HFFc6 (cell line): ENCODE measurements around the gene TNS3. TPM values are rescaled to one million over a fixed set of nuclear protein-coding genes. Genes with fewer than 3 reads are reported as not detected.

Experiments
- DNase-seq: peaks from one replicate; pipeline ENCODE4 v3.0.0-alpha.2; 2018
- H3K27ac Mint-ChIP-seq: 2 replicates; pipeline ENCODE4 v1.8.0; 2020; ENCODE audit warnings: mild to moderate bottlenecking, mixed read lengths
- H3K27me3 Mint-ChIP-seq: 2 replicates; pipeline ENCODE4 v1.8.0; 2021; ENCODE audit warnings: mild to moderate bottlenecking, moderate library complexity, mixed read lengths; ENCODE audit not compliant: insufficient read depth
- H3K36me3 Mint-ChIP-seq: 2 replicates; pipeline ENCODE4 v1.8.0; 2021; ENCODE audit warnings: low read depth, mixed read lengths
- H3K4me1 Mint-ChIP-seq: 2 replicates; pipeline ENCODE4 v1.8.0; 2020; ENCODE audit warnings: low read depth, mixed read lengths
- H3K4me3 Mint-ChIP-seq: 2 replicates; pipeline ENCODE4 v1.8.0; 2020; ENCODE audit warnings: mild to moderate bottlenecking, moderate library complexity, mixed read lengths
- H3K9me3 Mint-ChIP-seq: 2 replicates; pipeline ENCODE4 v1.8.0; 2020; ENCODE audit warnings: mild to moderate bottlenecking, mixed read lengths
- total RNA-seq, 6 experiments: library from RNA; stranded (reverse); fragmentation: NEBNext Ultra II Directional; extraction: Animal tissue kit (Norgen Biotek cat#: 25700); gene quantifications; 2 replicates in 1 of 6; 3 replicates in 5 of 6; pipeline ENCODE4 v1.2.3, GENCODE V29; 2021
- TF ChIP-seq, protein P1 (sequence below): fragments of 200-600 bp; sonication (generic); IDR thresholded peaks from 2 replicates; pipeline ENCODE4 v1.5.0; 2021; ENCODE audit warnings: antibody characterized with exemption, mild to moderate bottlenecking

Gene TNS3
- total RNA-seq, 6 experiments from 2014 or later = 50.8 to 77.0 (median 67.8) TPM

DNA sequence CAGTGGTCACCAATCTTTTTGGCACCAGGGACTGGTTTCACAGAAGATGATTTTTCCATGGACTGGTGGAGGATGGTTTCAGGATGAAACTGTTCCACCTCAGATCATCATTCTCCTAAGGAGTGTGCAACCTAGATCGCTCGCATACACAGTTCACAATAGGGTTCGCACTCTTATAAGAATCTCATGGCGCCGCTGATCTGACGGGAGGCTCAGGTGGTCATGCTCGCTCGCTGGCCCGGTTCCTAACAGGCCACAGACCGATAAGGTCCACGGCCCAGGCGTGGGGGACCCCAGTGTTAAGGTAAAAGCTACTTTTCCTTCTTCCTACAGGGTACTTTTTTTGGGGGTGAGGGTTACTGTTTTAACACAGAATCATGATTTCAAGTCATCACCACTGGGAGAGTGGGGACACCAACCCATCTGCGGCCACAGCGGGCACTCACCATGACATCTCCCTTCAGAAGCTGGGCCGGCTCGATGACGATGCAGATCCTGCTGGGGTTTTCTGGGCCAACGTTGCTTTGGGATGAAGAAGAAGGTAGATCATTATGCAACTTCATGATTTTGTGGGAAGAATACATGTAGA, 170.5 kb downstream of the TNS3 start:
- H3K27ac Mint-ChIP-seq = no peak overlapping the region
- peaks cover 11% of the 10 kb centered on the region for H3K4me1 Mint-ChIP-seq
- peaks cover 5% of the 10 kb centered on the region for H3K27me3 Mint-ChIP-seq
- TF ChIP-seq, protein P1, sequence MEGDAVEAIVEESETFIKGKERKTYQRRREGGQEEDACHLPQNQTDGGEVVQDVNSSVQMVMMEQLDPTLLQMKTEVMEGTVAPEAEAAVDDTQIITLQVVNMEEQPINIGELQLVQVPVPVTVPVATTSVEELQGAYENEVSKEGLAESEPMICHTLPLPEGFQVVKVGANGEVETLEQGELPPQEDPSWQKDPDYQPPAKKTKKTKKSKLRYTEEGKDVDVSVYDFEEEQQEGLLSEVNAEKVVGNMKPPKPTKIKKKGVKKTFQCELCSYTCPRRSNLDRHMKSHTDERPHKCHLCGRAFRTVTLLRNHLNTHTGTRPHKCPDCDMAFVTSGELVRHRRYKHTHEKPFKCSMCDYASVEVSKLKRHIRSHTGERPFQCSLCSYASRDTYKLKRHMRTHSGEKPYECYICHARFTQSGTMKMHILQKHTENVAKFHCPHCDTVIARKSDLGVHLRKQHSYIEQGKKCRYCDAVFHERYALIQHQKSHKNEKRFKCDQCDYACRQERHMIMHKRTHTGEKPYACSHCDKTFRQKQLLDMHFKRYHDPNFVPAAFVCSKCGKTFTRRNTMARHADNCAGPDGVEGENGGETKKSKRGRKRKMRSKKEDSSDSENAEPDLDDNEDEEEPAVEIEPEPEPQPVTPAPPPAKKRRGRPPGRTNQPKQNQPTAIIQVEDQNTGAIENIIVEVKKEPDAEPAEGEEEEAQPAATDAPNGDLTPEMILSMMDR = no peak
- no peak for DNase-seq
- no peaks in the 10 kb centered on the region for H3K9me3 Mint-ChIP-seq
- H3K36me3 Mint-ChIP-seq = peaks cover 34% of the 10 kb centered on the region
- no peak overlapping the region for H3K4me3 Mint-ChIP-seq

- peaks cover 26% of the 10 kb centered on the region for H3K36me3 Mint-ChIP-seq
- peaks cover 11% of the 10 kb centered on the region for H3K4me1 Mint-ChIP-seq
- DNase-seq = no peak
- H3K27ac Mint-ChIP-seq = no peak overlapping the region
- no peaks in the 10 kb centered on the region for H3K9me3 Mint-ChIP-seq
- H3K27me3 Mint-ChIP-seq = no peaks in the 10 kb centered on the region; the same call in 1 of the 2 replicates
- H3K4me3 Mint-ChIP-seq = no peak overlapping the region
- TF ChIP-seq, protein P1 = no peak
These were observed 173.2 kb downstream of the TNS3 start for GRCh38 chr7:47408675-47409074.

- Mint-ChIP-seq H3K27me3 (no peaks in the 10 kb centered on the region; the same call in 1 of the 2 replicates), H3K9me3 (no peaks in the 10 kb centered on the region), H3K4me3 (no peak overlapping the region), H3K27ac (no peak overlapping the region), H3K36me3 (peaks cover 24% of the 10 kb centered on the region; the same call in 1 of the 2 replicates), H3K4me1 (peaks cover 11% of the 10 kb centered on the region)
- no peak for DNase-seq
- TF ChIP-seq, protein P1 = no peak
These were observed 173.9 kb downstream of the TNS3 start for GRCh38 chr7:47407821-47408674.

DNA sequence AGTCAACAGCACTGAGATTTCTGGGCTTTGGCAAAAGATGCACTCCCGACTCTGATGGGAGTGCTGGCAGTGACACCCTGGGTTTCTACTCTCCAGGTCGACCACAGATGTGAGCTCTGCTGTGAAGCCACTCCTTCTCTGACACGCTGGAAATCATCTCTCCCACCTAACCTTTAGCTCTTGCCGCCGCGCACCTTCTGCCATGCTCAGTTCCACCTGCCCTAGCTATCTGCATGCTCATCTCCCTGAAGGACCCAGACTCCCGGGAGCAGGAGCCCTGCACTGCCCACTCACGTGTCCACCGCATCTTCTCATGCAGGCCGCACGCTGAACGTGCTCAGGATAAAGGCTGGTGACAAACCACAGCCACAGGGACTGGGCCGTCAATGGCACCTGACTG, 174.8 kb downstream of the TNS3 start:
- Mint-ChIP-seq H3K4me3 (no peak overlapping the region), H3K36me3 (peaks cover 21% of the 10 kb centered on the region; the same call in 1 of the 2 replicates), H3K27me3 (no peaks in the 10 kb centered on the region; the same call in 1 of the 2 replicates), H3K27ac (no peak overlapping the region), H3K4me1 (peaks cover 11% of the 10 kb centered on the region), H3K9me3 (no peaks in the 10 kb centered on the region)
- TF ChIP-seq, protein P1 = no peak
- DNase-seq = no peak

GRCh38 chr7:47406801-47407129, 175.1 kb downstream of the TNS3 start:
- peaks cover 20% of the 10 kb centered on the region; the same call in 1 of the 2 replicates for H3K36me3 Mint-ChIP-seq
- H3K4me1 Mint-ChIP-seq = peaks cover 11% of the 10 kb centered on the region

More at GRCh38 chr7:47406801-47407129, 175.1 kb downstream of the TNS3 start:
- Mint-ChIP-seq H3K27ac (no peak overlapping the region), H3K27me3 (no peaks in the 10 kb centered on the region; the same call in 1 of the 2 replicates), H3K4me3 (no peak overlapping the region), H3K9me3 (no peaks in the 10 kb centered on the region)
- TF ChIP-seq, protein P1 = no peak
- no peak for DNase-seq
